Cardiac fibroblast (primary cell): ENCODE data around the gene ZNF474.
"Not testable (repeated sequence)": the region's sequence is repeated elsewhere in the genome, so short reads cannot be mapped to it uniquely, and the experiment has no call there.

Experiments
- DNase-seq, 2 donors: peaks; one replicate each; pipeline versions ENCODE4 v3.0.0 to v3.0.0-alpha.2; 2010; ENCODE audit warnings: low read depth in 2 of 2
- H3K4me3 ChIP-seq, 2 donors: replicated peaks in 1 of 2; 1 replicate in 1 of 2; 2 replicates in 1 of 2; pipeline ENCODE4 v1.5.1; 2011; ENCODE audit warnings: low read depth in 2 of 2, low read length in 2 of 2, mild to moderate bottlenecking in 2 of 2, moderate library complexity in 1 of 2
- TF ChIP-seq, protein P1 (sequence below): IDR thresholded peaks from one replicate; pipeline ENCODE4 v1.5.1; 2011; ENCODE audit warnings: low read depth, mild to moderate bottlenecking, low read length, inconsistent platforms

ZNF474 gene

DNA sequence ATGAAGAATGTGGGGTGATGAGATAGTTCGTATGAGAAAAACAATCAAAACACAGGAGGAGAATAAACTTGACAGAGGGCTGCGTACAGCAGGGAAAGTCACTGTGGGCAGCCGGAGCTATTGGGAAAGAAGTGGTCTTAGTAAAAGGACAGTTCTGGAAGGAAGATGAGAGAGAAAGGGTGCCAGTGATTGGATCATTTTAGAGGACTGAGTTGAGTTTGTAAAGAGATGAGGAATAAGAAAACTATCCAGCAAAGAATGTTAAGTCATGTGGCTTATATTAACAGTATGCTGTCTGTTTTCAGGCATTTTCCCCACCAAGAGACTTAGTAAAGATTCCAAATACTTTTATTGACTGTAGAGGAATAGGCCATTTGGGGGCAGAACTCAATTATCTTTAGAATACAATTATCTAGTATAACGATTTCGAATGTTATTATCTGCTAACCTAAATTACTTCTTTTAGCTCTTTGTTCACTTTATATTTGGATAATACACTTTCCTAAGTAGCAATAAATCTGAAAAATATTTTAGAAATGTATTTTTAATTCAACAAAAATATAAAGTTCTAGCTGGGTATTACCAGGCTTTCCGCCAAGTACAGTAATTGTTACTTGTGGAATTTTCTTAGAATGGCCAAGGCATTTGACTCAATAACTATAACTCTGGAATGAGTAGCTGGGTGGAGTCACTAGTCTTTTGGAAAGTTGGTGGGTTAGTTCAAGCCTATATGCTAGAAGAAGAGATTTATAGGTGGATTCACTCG lies 35.7 kb upstream of the ZNF474 start:
- DNase-seq: peak; percentile 69 to 89
- no peak overlapping the region for H3K4me3 ChIP-seq
- TF ChIP-seq, protein P1, sequence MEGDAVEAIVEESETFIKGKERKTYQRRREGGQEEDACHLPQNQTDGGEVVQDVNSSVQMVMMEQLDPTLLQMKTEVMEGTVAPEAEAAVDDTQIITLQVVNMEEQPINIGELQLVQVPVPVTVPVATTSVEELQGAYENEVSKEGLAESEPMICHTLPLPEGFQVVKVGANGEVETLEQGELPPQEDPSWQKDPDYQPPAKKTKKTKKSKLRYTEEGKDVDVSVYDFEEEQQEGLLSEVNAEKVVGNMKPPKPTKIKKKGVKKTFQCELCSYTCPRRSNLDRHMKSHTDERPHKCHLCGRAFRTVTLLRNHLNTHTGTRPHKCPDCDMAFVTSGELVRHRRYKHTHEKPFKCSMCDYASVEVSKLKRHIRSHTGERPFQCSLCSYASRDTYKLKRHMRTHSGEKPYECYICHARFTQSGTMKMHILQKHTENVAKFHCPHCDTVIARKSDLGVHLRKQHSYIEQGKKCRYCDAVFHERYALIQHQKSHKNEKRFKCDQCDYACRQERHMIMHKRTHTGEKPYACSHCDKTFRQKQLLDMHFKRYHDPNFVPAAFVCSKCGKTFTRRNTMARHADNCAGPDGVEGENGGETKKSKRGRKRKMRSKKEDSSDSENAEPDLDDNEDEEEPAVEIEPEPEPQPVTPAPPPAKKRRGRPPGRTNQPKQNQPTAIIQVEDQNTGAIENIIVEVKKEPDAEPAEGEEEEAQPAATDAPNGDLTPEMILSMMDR: no peak

DNA sequence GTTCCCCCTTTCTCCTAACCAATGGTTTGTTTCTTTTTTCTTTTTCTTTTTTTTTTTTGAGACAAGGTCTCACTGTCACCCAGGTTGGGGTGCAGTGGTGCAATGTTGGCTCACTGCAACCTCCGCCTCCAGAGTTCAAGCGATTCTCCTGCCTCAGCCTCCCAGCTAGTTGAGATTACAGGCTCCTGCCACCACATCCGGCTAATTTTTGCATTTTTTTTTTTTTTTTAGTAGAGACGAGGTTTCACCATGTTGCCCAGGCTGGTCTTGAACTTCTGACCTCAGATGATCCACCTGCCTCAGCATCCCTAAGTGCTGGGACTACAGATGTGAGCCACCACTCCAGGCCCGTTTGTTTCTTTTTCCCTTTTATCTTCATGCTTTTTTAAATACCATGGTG lies 35.1 kb upstream of the ZNF474 start:
- not testable (repeated sequence) for H3K4me3 ChIP-seq, DNase-seq

DNA sequence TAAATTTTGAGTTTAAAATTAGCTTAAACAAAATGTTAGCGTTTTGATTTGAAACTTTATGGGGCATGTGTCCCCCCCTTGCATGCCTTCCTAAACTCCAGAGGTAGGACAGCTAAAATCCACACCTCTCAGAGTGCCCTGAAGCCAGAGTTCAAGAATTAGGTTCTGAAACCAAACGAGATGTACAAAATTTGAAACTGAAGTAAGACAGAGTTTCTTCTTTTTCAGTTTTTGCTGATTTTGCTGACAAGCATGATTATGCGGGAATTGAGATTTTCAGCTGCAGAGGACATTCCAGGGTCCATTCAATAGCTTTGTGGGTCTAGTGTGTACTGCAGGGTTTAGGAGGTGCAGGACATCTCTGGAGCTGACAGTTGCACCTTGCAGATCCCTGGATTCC lies 34.2 kb upstream of the ZNF474 start:
- DNase-seq: no peak
- no peak overlapping the region for H3K4me3 ChIP-seq
- TF ChIP-seq, protein P1: no peak

DNA sequence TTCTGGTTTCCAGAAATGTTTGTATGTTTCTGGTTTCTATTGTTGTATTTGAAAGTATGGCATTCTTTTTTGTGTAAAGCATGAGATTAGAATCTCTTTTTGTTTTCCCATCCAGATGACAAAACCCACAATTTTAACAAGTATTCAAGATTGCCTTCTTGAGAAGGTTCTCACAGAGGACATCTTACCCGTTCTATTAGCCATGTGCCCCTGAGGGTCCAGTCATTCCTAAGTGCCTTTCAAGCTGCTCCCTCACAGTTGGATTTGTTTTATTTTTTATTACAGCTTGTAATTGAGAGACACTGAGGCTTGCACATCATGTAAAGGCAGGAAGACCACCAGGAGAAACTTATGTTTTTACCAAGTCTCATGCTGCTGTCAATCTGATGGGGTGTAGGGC lies 32.0 kb upstream of the ZNF474 start:
- H3K4me3 ChIP-seq: no peak overlapping the region
- DNase-seq: no peak
- TF ChIP-seq, protein P1: no peak

DNA sequence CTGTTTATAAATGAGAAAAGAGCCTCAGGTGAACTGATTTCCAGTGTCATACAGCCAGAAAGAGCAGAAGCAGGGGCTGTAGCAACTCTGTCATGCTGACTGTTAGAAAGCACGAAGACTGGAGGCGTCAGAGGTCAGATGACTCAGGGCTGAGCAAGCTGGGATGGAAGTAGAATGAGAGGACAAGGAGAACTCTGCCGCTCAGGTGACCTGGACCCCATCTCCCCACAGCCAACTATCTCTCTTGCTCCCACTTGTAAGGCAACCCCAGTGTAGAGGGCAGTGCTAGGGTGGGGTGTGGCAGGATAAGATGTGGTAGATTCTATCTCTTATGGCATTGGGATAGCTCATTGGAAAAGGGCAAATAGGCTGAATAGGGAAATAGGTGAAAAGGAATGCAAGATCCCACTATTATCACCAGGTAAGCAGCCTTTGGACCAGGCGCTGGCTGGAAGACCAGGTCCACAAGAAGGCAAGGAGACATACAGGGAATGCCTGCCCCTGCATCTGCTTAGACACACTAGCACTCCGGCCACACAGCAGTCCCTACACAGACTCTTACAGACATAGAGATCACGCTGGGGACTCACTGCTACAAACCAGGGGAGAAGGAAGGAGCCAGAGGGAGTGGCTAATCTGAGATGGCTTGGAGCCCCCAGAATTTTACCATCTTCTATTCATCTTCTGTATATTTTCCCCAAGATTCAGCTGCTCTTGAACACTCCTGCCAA lies 30.1 kb upstream of the ZNF474 start:
- no peak overlapping the region for H3K4me3 ChIP-seq
- TF ChIP-seq, protein P1: no peak
- DNase-seq: peak; percentile 67 to 87

DNA sequence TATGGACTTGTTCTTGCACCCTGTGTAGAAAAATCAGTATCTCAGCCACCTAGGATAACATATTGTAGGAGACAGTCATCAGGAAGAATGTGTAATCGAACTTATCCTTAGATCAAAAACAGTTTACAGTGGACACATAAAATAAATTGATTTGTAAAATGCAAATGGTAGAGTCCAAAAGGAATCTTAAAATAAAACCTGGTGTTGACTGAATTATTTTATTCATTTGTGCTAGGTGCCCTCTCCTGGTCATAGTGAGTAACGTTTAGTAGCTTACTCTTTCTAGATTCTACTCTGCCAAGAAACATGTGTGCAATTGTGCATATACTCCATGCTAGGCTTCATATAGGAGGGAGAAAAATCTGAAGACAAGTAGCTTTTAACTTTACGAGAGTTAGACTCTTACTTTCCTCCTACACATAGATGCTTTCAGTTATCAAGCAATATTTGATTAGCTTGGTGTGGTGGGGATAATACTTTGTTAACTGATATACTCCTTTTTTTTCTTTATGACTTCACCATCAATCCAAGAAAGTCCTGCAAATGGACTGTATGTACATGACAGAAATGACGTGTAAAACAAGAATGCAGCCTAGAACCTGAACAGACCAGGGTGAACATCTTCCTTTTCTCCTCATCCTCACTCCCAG lies 27.6 kb upstream of the ZNF474 start:
- no peak overlapping the region for H3K4me3 ChIP-seq
- DNase-seq: peak; percentile 80 to 84
- TF ChIP-seq, protein P1: peak; percentile 53

DNA sequence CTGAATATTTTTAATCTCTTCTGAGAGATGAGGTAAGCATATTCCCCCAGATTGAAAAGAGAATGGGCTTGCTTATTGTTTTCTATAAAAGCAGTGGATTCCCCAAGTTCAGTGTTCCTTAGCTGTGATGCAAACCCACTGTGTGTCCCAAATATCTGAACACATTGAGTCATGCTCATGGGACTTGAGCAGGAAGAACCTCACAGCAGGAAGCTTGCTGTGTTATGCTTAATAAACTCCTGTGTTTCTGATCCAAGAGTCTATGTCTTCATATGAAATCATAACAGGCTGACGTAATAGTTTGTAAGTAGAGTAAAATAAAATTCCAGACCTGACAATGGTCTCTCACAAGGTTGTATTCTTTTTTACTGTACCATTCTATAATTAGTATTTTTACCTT lies 26.5 kb upstream of the ZNF474 start:
- DNase-seq: peak; percentile 72 to 93
- H3K4me3 ChIP-seq: no peak overlapping the region
- TF ChIP-seq, protein P1: no peak
